ENCODE data around the gene ATE1.

ATE1 gene

DNA sequence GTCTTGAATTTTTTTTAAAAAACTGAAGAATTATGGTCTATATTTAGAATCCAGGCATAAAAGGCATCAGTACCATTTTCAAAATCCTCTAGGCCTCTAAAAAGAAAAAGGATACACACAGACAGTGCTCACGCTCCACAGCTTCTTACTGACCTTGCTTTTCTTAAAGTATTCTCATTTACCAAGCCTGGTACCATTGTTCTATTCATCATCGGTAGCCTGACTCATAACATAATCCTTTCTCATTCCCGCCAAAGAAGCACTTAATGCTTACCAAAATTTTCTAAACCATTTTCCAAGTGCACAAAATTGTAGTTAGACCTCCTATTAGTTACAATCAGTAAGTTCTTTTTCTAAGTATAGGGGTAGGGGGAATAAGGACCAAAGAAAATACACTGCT is 54.6 kb downstream of the ATE1 start:
- DNase-seq (ENCODE audit: low spot score) = no peak

DNA sequence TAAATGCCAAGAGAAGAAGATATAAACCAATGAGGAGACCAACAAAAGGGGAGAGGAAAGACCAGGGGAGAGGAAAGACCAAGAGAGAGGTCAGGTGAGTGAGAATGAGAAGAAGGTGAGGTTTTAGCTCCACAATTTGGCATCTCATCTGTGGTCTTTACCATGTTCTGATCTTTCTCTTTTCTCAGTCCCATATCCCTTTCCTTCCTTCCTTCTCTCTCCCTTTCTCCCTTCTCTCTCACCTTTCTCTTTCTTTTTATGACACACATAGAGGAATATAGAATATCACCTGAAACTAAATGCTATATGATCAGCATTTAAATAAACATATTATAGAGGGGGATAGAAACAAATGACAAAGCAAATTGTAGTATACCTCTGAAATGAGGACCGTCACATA is 57.4 kb downstream of the ATE1 start:
- no peak for DNase-seq (ENCODE audit: low spot score)

DNA sequence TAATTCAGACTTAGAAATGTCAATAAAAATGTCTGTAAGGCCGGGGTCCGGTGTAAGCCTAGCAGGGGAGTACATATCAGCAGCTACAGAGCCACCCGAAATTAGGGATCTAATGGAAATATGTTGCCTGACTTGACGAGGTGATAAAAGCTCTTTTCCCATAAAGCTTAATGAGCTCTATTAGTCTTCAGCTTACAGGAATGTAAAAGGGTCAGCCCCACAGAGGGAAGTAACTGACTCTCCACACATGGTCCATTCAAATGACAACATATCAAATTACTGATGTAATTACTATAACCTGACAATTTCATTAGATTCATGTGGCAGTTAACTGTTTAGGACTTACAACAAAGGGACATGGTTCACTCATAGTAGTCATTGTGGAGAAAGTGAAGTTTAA is 62.3 kb downstream of the ATE1 start:
- no peak for DNase-seq (ENCODE audit: low spot score)

DNA sequence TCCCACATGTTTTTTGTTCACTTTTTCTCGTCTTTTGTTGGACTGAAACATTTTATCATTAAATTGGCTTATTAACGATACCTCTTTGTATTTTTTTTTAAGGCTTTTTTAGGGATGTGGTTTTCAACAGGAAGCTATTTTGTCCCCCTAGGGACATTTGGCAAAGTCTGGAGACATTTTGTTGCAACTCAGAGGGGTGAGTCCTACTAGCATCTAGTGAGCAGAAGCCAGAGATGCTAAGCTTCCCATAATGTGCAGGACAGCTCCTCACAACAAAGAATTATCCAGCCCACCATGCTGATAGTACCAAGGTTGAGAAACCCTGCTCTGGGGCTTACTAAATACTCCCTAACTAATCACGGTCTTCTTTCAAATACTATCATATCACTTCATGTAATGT is 63.2 kb downstream of the ATE1 start:
- no peak for DNase-seq (ENCODE audit: low spot score)

DNA sequence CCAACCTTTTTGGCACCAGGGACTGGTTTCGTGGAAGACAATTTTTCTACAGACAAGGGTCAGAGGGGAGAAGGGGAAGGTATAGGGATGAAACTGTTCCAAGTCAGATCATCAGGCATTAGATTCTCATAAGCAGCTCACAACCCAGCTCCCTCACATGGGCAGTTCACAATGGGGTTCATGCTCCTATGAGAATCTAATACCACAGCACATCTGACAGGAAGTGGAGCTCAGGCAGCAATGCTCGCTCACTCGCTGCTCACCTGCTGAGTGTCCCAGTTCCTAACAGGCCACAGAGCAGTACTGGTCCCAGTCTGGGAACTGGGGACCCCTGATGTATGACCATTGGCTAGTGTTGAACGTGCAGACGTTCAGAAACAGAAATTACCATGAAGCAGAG is 63.7 kb downstream of the ATE1 start:
- DNase-seq (ENCODE audit: low spot score) = no peak

DNA sequence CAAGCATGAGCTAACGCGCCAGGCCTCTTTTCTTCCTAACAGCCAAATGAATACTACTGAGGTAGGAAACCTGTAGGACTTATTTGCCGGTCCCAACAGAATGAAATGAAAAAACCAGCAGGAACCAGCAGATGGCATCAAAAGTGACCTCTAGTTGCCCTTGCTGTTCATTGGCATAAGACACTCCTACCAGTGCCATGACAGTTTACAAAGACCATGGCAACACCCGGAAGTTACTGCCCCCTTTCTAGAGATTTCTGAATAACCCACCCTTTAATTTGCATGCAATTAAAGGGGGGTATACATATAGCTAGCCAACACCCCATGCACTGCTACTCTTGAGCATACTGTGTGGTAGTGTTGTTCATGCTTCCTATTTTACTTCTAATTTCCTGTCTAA is 65.2 kb downstream of the ATE1 start:
- no peak for DNase-seq (ENCODE audit: low spot score)

DNA sequence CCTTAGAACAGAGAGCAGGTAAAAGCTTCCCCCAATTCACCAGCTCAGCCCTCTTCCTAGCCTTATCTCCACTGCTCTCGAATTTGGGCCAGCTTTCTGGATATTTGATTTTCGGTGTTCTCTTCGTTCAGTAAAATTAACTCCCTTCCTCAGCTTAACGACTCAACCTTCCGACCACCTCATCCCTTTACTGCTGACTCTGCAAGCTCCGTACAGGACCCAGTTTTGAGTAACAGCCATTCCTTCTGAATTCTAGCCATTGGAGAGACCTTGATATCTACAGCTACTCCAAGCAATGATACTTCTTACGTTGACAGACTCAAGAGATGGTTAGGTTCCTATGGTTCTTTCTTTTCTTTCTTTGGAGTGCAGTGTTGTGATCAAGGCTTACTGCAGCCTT is 65.8 kb downstream of the ATE1 start:
- DNase-seq (ENCODE audit: low spot score) = no peak

DNA sequence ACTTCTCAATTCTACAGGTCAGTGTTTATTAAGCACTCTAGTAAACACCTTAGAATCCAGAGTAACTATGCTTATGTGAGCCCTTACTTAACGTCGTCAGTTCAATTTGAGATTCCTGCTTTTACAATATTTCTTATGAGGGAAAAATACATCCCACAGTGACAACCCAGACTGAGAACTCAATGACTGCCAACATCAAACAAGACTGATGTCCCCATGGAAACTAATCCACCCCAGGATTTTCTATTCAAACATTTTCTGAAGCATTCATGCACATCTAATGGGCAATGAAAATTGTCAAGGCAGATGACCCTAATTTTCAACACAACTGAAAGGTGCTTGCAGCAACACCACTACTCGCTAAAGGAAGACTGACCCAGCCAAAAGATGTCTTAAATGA is 67.0 kb downstream of the ATE1 start:
- DNase-seq (ENCODE audit: low spot score) = no peak

DNA sequence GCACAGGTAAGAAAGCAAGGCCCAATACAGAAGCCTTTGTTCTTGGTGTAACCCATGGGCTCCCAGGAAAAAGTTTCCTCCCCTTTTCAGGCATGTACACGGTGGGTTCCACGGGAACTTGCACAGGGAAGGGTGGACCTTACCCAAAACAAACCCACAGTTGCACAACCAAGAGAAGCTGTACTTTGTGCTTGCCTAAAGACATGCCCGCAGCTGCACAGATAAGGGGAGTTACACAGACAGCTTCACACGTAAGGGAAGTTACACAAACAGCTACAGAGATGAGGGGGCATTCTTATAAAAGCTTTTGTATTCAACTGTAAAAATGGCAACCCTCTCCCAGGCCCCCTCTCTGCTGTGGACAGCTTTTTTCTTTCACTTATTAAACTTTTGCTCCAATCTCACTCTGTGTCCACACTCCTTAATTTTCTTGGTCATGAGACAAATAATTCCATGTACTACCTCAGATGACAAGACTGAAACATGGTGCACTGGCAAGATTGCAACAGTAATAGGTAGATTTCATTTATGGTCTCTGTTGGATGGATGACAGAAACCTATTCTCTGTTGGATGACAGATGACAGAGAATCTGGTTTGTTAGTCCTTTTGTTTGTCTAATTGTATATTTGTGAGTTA is 72.9 kb downstream of the ATE1 start:
- no peak for DNase-seq (ENCODE audit: low spot score)

DNA sequence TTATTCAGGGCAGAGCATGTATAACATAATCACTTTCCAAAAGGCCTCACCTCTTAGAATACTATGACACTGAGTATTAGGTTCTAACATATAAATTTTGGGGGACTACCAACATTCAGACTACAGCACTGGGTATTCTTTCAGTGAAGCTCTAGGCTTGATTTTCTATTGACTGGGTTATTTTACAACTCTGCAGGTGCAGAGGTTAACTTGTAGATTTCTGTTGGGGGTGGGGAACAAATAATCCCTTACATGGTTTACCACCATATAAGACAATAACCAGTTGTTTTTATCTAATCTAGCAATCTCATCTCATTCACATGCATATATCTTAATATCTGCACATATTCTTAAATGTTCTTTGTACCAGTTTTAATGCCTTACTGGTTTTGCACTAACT is 73.9 kb downstream of the ATE1 start:
- DNase-seq (ENCODE audit: low spot score) = no peak

DNA sequence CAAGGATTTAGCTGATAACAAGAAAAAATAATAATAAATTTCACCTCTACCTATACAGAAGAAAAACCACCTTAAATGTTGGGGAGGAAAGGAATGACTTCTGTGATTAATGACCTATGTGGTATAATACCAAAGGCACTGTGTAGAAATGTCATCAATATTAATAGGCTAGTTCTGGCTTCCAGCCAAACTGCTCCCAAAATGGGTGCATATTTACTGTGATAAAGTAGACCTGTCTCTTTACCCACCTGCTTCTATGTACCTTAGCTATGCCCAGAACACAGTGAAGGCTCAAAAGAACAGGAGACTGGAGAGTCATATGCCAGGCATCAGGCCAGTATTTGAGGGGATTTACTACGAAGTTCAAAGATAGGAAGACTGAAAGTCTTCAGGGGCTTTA is 76.0 kb downstream of the ATE1 start:
- DNase-seq (ENCODE audit: low spot score) = no peak

DNA sequence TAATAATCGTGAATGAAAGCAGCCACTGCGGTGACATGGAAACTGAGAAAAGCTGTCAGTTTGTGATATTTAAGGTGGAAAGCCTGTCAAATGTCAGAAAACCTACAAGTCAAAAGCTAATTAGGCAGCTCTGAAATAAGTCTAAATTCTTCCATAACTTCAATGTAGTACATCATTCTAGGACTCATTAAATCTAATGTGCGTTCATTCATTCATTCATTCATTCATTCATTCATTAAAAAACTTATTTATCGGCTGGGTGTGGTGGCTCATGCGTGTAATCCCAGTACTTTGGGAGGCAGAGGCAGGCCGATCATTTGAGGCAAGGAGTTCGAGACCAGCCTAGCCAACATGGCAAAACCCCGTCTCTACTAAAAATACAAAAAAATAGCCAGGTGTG is 79.7 kb downstream of the ATE1 start:
- no peak for DNase-seq (ENCODE audit: low spot score)

DNA sequence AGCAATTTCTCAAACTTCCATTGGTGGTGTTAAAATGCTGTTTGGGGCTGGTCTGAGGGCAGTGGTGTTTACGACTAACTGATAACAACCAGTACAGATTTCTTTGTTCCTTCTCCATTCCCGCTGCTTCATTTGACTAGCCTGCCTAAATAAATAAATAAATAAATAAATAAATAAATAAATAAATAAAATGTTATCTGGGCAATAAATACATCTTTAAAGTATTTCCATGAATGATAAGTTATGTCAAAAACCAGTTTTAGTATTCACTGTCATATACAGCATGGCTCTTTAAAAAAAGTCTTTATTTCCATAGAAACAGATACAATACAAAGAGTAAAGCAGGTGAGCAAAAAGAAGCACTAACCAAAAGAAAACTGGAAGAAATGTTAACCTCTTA is 81.3 kb downstream of the ATE1 start:
- DNase-seq (ENCODE audit: low spot score) = no peak

DNA sequence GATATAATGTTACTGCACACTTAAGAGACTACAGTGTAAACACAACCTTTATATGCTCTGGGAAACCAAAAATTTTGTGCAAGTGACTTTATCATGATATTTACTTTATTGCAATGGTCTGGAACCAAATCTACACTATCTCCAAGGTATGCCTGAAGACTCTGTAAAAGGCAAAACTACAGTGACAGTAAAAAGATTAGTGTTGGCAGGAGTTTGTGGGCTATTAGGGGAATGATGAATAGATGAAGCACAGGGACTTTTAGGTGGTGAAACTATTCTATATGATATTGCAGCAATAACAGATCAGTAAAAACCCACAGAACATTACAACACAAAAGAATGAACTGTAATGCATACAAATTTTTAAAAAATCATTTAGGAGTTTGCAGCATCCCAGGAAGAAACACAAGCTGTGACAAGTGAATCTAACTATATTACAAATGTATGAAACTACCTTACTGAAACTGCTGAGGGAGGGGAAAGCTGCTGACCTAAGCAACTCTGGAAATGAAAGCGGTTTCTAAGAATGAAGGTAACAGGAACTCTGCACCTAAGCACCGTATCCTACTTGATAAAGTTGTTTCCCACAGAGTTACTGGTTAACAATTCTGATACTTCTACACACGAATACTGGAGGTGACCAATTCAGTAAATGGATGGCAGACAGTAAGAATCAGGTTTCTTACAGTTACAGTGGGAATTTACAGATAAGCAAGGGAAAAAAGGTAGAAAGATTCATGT is 82.6 kb downstream of the ATE1 start:
- DNase-seq (ENCODE audit: low spot score) = no peak

DNA sequence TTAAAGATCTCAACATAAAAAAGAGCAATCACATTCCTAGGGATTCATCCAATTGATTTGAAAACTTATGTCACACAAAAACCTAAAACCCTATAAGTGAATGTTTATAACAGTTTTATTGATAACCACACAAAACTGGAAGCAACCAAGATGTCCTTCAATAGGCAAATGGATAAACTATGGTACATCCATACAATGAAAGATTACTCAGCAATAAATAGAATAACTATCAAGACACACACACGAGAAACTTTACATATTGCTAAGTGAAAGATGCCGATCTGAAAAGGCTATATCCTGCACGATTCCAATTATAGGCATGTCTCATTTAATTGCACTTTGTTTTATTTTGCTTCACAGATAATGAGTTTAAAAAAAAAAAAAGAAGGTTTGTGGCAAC is 83.3 kb downstream of the ATE1 start:
- no peak for DNase-seq (ENCODE audit: low spot score)

DNA sequence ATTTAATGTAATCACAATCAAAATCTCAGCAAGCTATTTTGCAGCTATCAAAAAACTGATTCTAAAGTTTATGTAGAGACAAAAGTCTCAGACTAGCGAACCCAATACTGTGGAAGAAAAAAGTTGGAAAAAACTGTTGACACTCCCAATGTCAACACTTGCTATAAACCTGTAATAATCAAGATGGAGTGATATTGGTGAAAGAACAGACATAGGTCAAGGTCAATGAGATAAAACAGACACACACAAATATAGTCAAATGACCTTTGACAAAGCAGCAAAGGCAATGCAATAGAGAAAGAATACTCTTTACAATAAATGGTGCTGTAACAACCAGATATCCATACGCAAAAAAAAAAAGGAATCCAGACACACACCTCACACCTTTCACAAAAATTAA is 84.5 kb downstream of the ATE1 start:
- no peak for DNase-seq (ENCODE audit: low spot score)

DNA sequence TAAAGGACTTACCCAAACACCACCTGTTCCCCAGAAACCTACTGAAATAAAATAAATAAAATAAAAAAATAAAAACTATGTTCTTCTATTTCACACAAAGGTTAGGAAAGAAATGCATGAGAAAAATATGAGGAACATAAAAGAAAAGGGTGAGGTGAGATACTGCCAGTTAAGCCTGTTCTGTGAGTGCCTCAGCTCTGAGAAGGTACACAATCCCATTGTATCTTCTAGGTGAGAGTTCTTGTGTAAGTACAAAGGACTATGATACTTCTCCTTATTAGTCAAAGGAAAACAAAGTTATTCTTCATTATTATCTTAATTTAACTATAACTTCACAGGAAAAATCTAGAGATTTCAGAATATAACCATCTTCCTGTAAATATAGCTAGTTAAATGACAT is 86.0 kb downstream of the ATE1 start:
- DNase-seq (ENCODE audit: low spot score) = no peak

DNA sequence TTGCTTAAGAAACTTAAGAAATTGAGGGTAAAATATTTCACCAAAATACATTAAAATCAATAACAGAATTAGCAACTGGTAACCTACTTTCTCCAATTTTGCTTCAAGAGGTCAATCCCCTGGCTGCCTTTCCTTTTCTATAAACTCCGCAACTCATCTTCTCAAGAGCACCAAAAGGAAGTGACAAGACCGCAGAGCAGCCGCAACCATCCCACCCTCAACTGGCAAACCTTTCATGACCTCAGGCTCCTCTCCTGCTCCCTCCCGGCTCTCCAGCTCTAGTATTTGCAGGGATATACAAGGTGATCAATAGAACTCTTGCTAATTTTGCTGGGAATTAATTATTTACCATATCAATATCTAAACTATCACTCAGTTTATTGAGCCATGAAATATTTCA is 88.9 kb downstream of the ATE1 start:
- no peak for DNase-seq (ENCODE audit: low spot score)

DNA sequence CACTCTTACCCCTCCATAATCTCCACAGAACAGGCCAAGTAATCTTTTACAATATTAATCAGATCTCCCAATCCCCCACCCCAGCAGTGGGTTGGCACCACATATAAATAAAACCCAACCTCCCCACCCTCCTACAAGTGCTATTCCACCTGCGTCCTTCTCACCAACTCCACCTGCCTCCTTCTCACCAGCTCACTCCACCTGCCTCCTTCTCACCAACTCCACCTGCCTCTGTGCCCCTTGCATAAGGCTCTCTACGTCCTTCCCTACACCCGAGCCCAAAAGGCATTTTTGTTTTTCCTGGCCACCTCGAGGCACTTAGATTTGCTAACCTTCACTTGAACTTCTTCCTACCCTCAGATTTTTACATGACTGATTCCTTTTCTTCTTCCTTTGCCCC is 89.7 kb downstream of the ATE1 start:
- DNase-seq (ENCODE audit: low spot score) = no peak

DNA sequence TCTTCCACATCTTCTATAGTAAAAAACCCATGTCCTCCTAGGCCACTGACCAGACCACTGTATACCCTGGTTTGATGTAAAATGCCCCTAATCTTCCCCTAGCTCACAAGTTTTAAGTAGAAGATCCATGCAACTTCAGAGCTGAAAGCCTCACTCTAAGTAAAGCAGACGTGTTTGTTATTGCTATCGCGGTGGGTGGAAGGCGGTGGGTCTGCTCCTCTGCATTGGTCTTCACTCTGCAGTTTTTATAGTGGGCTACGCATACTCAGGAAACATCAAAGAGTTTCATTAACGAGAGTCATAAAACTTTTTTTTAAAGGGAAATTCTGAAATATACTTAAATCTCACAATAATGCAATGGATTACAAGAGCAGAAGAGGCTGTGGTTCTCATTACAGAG is 91.7 kb downstream of the ATE1 start:
- no peak for DNase-seq (ENCODE audit: low spot score)

DNA sequence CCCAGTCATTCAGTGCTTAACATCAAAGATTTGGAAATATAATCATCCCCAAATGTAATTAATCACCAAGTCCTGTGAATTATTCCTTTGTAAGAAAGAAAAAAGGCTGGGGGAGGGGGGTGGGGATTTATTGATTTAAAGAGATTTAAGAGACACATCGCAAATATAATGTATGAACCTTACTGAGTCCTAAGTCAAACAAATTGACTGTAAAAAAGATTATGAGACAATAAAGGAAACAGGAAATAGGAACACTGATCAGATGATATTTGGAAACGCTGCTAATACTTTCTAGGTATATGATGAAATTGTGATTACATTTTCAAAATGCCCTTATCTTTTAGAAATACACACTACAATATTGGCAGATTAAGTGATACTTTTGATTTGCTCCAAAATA is 92.5 kb downstream of the ATE1 start:
- DNase-seq (ENCODE audit: low spot score) = no peak

DNA sequence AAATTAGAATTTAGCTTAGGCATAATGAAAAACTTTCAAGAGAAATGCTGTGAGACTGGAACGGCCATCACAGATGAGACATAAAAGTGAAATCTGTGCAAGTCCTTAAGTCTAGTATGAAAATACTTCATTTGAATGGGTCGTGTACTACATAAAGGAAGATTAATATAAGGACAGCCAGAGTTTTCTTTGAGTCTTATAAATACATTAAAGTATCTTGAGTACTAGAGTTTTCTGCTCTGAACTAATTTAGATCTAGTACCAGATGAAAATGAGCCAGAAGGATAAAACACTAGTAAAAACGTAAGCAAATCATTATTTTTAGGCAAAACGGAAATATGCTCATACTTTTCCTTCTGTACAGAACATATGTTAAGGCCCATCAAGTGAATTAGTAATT is 93.1 kb downstream of the ATE1 start:
- DNase-seq (ENCODE audit: low spot score) = no peak

DNA sequence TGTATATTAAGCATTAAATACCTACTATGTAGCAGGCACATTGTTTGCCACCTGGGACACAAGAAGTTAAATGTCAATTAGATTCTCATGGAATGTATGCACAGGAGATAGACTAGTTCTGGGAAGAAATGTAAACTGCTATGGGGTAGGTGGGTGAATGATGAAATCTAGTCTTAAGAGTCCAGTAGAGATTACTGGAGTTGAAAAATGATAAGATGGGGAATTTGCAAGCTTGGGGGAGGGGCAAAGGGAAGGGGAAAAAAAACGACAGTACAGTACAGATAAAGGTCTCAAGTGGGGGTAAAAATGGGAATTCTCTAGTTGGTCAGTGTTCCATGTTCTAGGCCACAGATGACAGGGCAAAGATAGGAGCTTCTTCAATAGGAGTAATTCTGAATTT is 94.4 kb downstream of the ATE1 start:
- no peak for DNase-seq (ENCODE audit: low spot score)

DNA sequence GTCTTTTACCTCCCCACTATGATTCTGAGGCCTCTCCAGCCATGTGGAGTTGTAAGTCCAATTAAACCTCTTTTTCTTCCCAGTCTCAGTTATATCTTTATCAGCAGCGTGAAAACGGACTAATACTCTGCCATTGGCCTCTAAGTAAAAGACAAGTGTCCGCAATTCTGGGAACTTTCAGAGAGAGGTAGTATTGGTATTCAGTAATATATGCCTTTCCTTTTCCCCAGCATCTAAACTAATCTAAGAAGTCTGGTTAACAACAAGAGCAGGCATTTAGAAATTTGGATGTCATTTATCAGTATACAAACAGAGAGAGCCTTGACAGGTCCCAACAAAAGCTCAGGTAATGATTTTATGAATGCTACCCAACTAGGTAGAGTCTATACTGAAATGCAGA is 95.2 kb downstream of the ATE1 start:
- no peak for DNase-seq (ENCODE audit: low spot score)

All from AG08395 (cell line).